ENCODE measurements around the gene CTDP1.
"Not testable (repeated sequence)": the region's sequence is repeated elsewhere in the genome, so short reads cannot be mapped to it uniquely, and the experiment has no call there.

Gene CTDP1

GRCh38 chr18:79682894-79683625 lies 3.5 kb downstream of the CTDP1 start:
- no peak for DNase-seq

- DNase-seq: no peak
Observed at GRCh38 chr18:79683626-79684282, 4.2 kb downstream of the CTDP1 start.

- no peak for DNase-seq
Observed at GRCh38 chr18:79684283-79684631, 4.7 kb downstream of the CTDP1 start.

GRCh38 chr18:79684787-79685186 lies 5.2 kb downstream of the CTDP1 start:
- DNase-seq: no peak

GRCh38 chr18:79685281-79685680 lies 5.7 kb downstream of the CTDP1 start:
- no peak for DNase-seq

GRCh38 chr18:79685971-79686370 lies 6.4 kb downstream of the CTDP1 start:
- no peak for DNase-seq

GRCh38 chr18:79687806-79688205 lies 8.2 kb downstream of the CTDP1 start:
- no peak for DNase-seq

GRCh38 chr18:79690071-79690470 lies 10.5 kb downstream of the CTDP1 start:
- DNase-seq: no peak

GRCh38 chr18:79690586-79691482 lies 11.2 kb downstream of the CTDP1 start:
- no peak for DNase-seq

GRCh38 chr18:79692056-79692455 lies 12.5 kb downstream of the CTDP1 start:
- DNase-seq: no peak

- no peak for DNase-seq
Observed at GRCh38 chr18:79692886-79693285, 13.3 kb downstream of the CTDP1 start.

GRCh38 chr18:79693561-79694205 lies 14.1 kb downstream of the CTDP1 start:
- DNase-seq: no peak

GRCh38 chr18:79694206-79694894 lies 14.7 kb downstream of the CTDP1 start:
- DNase-seq: not testable (repeated sequence)

GRCh38 chr18:79694895-79695213 lies 15.3 kb downstream of the CTDP1 start:
- DNase-seq: no peak

GRCh38 chr18:79695269-79695668 lies 15.7 kb downstream of the CTDP1 start:
- DNase-seq: no peak

GRCh38 chr18:79695856-79696850 lies 16.6 kb downstream of the CTDP1 start:
- DNase-seq: no peak

GRCh38 chr18:79697178-79697577 lies 17.6 kb downstream of the CTDP1 start:
- no peak for DNase-seq

- no peak for DNase-seq
Observed at GRCh38 chr18:79697976-79698375, 18.4 kb downstream of the CTDP1 start.

- no peak for DNase-seq
Observed at GRCh38 chr18:79698668-79699335, 19.2 kb downstream of the CTDP1 start.

- DNase-seq: no peak
Observed at GRCh38 chr18:79699653-79700052, 20.1 kb downstream of the CTDP1 start.

GRCh38 chr18:79702906-79703305 lies 23.3 kb downstream of the CTDP1 start:
- DNase-seq: no peak

Data from SHP77 (cell line).